K562 (cell line): ENCODE results near the gene GLE1. TPM values are rescaled to one million over a fixed set of nuclear protein-coding genes. Genes with fewer than 3 reads are reported as not detected.

Experiments
- BACH1 ChIP-seq: fragments of 200-800 bp; sonication (Bioruptor generic); IDR thresholded peaks from 2 replicates; pipeline ENCODE4 v1.6.1; 2016; ENCODE audit warnings: missing genetic modification characterization, missing compliant biosample characterization
- EZH2 ChIP-seq: IDR thresholded peaks from 2 replicates; pipeline ENCODE4 v1.6.1; 2012; ENCODE audit warnings: low read depth, mild to moderate bottlenecking, inconsistent platforms, low read length, borderline replicate concordance
- FOSL1 ChIP-seq: fragments of 200-800 bp; sonication (Bioruptor generic); conservative IDR thresholded peaks from 2 replicates; pipeline ENCODE4 v1.6.1; 2016; ENCODE audit warnings: missing genetic modification characterization, missing compliant biosample characterization
- FOXJ3 ChIP-seq: sonication (generic); formaldehyde crosslinking; IDR thresholded peaks from 2 replicates; pipeline ENCODE4 v1.4.0; 2020; ENCODE audit warnings: mild to moderate bottlenecking, missing genetic modification reagents
- MCM5 ChIP-seq: fragments of 450-650 bp; IDR thresholded peaks from 2 replicates; pipeline ENCODE4 v1.6.1; 2016; ENCODE audit warnings: low read depth
- NFATC3 ChIP-seq: fragments of 450-650 bp; IDR thresholded peaks from 2 replicates; pipeline ENCODE4 v1.6.1; 2017; ENCODE audit warnings: mild to moderate bottlenecking
- NFYB ChIP-seq: IDR thresholded peaks from 2 replicates; pipeline ENCODE4 v1.6.1; 2011; ENCODE audit warnings: mild to moderate bottlenecking, moderate library complexity; ENCODE audit not compliant: insufficient read length; ENCODE audit errors: extremely low read depth
- RB1 ChIP-seq: fragments of 450-650 bp; IDR thresholded peaks from 2 replicates; pipeline ENCODE4 v1.6.1; 2017; ENCODE audit warnings: low read depth, mild to moderate bottlenecking
- SAFB ChIP-seq: fragments of 200-400 bp; formaldehyde crosslinking; IDR thresholded peaks from 2 replicates; pipeline ENCODE4 v1.6.1; 2017; ENCODE audit warnings: low read depth, low read length, borderline replicate concordance
- SMC3 ChIP-seq: conservative IDR thresholded peaks from 2 replicates; pipeline ENCODE4 v1.6.1; 2011; ENCODE audit warnings: low read depth, low read length, improper control_type of control experiment; ENCODE audit not compliant: insufficient read depth
- SRSF9 ChIP-seq: fragments of 200-400 bp; formaldehyde crosslinking; IDR thresholded peaks from 2 replicates; pipeline ENCODE4 v1.6.1; 2017; ENCODE audit warnings: low read depth, low read length, borderline replicate concordance
- TRIM28 ChIP-seq: fragments of 450-650 bp; IDR thresholded peaks from 2 replicates; pipeline ENCODE4 v1.6.1; 2017
- ZC3H4 ChIP-seq: sonication (generic); formaldehyde crosslinking; IDR thresholded peaks from 2 replicates; pipeline ENCODE4 v1.9.0; 2021; ENCODE audit warnings: missing genetic modification reagents, borderline replicate concordance
- ZNF197 ChIP-seq: fragments of 200-800 bp; sonication (Bioruptor generic); IDR thresholded peaks from 2 replicates; pipeline ENCODE4 v1.6.1; 2016; ENCODE audit warnings: low read depth, missing genetic modification characterization, missing compliant biosample characterization
- ZNF282 ChIP-seq: sonication (generic); formaldehyde crosslinking; IDR thresholded peaks from 2 replicates; pipeline ENCODE4 v1.8.1; 2023; ENCODE audit warnings: missing genetic modification reagents
- ZNF551 ChIP-seq: fragments of 250-450 bp; sonication (Bioruptor Pico); IDR thresholded peaks from 2 replicates; pipeline ENCODE4 v1.5.0; 2021; ENCODE audit warnings: mild to moderate bottlenecking, moderate library complexity
- ZNF561 ChIP-seq: fragments of 450-650 bp; formaldehyde crosslinking; conservative IDR thresholded peaks from 2 replicates; pipeline ENCODE4 v1.4.0; 2020; ENCODE audit warnings: mild to moderate bottlenecking, moderate library complexity
- ZNF707 ChIP-seq: fragments of 250-450 bp; sonication (Bioruptor Pico); conservative IDR thresholded peaks from 2 replicates; pipeline ENCODE4 v1.8.0; 2022; ENCODE audit warnings: inconsistent platforms, mild to moderate bottlenecking, moderate library complexity
- polyA plus RNA-seq, 8 experiments: library from polyadenylated mRNA; depleted of rRNA in 4 of 8; stranded (reverse) in 5 of 8; unstranded in 3 of 8; fragments of >200 nt; fragmentation: Nextera tagmentation in 2 of 8; fragmentation: Illumina TruSeq in 1 of 8; extraction: Ambion mirVana in 2 of 8; extraction: Trizol in 1 of 8; gene quantifications; 2 replicates each; pipeline versions ENCODE4 v1.2.1 to v1.2.3, GENCODE V29; 2011 to 2014; ENCODE audit warnings: inconsistent platforms in 1 of 8, missing spikeins in 1 of 8
- total RNA-seq, 7 experiments: library from RNA; depleted of rRNA in 6 of 7; stranded (reverse); fragments of >200 nt in 6 of 7; fragmentation: Illumina TruSeq in 2 of 7; extraction: Trizol in 2 of 7; gene quantifications; 2 replicates each; pipeline versions ENCODE4 v1.2.1 to v1.2.3, GENCODE V29; 2011 to 2021; ENCODE audit warnings: low replicate concordance in 1 of 7
- TF ChIP-seq, protein P1 (sequence below): fragments of 450-650 bp; formaldehyde crosslinking; IDR thresholded peaks from 2 replicates; pipeline ENCODE4 v1.4.0; 2020; ENCODE audit warnings: mild to moderate bottlenecking, moderate library complexity
- TF ChIP-seq, protein P2 (sequence below): fragments of 450-650 bp; conservative IDR thresholded peaks from 2 replicates; pipeline ENCODE4 v1.6.1; 2016; ENCODE audit warnings: missing genetic modification characterization, low read depth, mild to moderate bottlenecking, control low read depth, missing compliant biosample characterization
- TF ChIP-seq, protein P3 (sequence below): fragments of 200-800 bp; sonication (Bioruptor generic); IDR thresholded peaks from 2 replicates; pipeline ENCODE4 v1.6.1; 2016; ENCODE audit warnings: missing genetic modification characterization, missing compliant biosample characterization
- TF ChIP-seq, protein P4 (sequence below): sonication (generic); formaldehyde crosslinking; IDR thresholded peaks from 2 replicates; pipeline ENCODE4 v1.9.0; 2022; ENCODE audit warnings: mild to moderate bottlenecking, missing genetic modification reagents

The GLE1 gene
- total and polyA plus RNA-seq, 9 of the 15 experiments (the other 6 are each of a cell fraction or from before 2014, with no cell fraction given): 15.9 to 44.8 (median 37.6) TPM

DNA sequence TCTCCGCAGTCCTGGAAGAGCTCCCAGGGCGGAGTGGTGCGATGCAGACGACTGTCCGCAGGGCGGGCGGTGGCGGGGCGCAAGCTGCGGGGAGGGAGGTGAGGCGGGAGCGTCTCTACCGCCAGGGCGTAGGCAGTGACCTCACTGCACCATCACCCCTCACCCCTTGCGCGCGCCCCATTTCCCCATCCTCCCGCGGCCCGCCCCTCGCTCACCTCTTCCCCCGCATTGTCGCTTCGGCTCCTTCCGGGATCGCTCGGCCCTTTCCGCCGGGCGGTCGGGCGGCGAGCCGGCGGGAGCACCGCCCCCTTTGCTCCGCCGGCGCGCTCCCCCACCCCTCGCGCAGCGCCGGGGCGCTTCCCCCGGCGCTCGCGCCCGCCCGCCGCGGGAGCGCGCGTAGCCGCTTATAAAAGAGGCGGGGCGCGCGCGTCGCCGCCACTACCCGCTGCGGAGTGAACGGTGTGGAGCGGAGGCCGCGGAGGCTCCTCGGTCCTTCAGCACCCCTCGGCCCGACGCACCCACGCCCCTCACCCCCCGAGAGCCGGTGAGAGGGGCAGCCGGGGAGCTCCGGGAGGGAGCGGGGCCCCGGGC, 47.7 kb downstream of the GLE1 start, which contains the start of gene SPTAN1 (continued):
- TF ChIP-seq ZC3H4 (CRISPR knock-in tag): no peak
- TF ChIP-seq, protein P1, sequence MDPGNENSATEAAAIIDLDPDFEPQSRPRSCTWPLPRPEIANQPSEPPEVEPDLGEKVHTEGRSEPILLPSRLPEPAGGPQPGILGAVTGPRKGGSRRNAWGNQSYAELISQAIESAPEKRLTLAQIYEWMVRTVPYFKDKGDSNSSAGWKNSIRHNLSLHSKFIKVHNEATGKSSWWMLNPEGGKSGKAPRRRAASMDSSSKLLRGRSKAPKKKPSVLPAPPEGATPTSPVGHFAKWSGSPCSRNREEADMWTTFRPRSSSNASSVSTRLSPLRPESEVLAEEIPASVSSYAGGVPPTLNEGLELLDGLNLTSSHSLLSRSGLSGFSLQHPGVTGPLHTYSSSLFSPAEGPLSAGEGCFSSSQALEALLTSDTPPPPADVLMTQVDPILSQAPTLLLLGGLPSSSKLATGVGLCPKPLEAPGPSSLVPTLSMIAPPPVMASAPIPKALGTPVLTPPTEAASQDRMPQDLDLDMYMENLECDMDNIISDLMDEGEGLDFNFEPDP (CRISPR knock-in tag): no peak
- peak; percentile 50; the same call in 1 of the 2 replicates for TF ChIP-seq BACH1
- no peak for TF ChIP-seq TRIM28
- TF ChIP-seq MCM5: no peak
- TF ChIP-seq, protein P2, sequence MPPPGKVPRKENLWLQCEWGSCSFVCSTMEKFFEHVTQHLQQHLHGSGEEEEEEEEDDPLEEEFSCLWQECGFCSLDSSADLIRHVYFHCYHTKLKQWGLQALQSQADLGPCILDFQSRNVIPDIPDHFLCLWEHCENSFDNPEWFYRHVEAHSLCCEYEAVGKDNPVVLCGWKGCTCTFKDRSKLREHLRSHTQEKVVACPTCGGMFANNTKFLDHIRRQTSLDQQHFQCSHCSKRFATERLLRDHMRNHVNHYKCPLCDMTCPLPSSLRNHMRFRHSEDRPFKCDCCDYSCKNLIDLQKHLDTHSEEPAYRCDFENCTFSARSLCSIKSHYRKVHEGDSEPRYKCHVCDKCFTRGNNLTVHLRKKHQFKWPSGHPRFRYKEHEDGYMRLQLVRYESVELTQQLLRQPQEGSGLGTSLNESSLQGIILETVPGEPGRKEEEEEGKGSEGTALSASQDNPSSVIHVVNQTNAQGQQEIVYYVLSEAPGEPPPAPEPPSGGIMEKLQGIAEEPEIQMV: no peak
- TF ChIP-seq, protein P3, sequence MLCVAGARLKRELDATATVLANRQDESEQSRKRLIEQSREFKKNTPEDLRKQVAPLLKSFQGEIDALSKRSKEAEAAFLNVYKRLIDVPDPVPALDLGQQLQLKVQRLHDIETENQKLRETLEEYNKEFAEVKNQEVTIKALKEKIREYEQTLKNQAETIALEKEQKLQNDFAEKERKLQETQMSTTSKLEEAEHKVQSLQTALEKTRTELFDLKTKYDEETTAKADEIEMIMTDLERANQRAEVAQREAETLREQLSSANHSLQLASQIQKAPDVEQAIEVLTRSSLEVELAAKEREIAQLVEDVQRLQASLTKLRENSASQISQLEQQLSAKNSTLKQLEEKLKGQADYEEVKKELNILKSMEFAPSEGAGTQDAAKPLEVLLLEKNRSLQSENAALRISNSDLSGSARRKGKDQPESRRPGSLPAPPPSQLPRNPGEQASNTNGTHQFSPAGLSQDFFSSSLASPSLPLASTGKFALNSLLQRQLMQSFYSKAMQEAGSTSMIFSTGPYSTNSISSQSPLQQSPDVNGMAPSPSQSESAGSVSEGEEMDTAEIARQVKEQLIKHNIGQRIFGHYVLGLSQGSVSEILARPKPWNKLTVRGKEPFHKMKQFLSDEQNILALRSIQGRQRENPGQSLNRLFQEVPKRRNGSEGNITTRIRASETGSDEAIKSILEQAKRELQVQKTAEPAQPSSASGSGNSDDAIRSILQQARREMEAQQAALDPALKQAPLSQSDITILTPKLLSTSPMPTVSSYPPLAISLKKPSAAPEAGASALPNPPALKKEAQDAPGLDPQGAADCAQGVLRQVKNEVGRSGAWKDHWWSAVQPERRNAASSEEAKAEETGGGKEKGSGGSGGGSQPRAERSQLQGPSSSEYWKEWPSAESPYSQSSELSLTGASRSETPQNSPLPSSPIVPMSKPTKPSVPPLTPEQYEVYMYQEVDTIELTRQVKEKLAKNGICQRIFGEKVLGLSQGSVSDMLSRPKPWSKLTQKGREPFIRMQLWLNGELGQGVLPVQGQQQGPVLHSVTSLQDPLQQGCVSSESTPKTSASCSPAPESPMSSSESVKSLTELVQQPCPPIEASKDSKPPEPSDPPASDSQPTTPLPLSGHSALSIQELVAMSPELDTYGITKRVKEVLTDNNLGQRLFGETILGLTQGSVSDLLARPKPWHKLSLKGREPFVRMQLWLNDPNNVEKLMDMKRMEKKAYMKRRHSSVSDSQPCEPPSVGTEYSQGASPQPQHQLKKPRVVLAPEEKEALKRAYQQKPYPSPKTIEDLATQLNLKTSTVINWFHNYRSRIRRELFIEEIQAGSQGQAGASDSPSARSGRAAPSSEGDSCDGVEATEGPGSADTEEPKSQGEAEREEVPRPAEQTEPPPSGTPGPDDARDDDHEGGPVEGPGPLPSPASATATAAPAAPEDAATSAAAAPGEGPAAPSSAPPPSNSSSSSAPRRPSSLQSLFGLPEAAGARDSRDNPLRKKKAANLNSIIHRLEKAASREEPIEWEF (CRISPR knock-in tag): peak; percentile 84; the same call in 1 of the 2 replicates
- TF ChIP-seq, protein P4, sequence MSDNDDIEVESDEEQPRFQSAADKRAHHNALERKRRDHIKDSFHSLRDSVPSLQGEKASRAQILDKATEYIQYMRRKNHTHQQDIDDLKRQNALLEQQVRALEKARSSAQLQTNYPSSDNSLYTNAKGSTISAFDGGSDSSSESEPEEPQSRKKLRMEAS: peak; percentile 31; the same call in 1 of the 2 replicates
- no peak for TF ChIP-seq EZH2
- TF ChIP-seq FOSL1: no peak
- no peak for TF ChIP-seq NFATC3
- TF ChIP-seq NFYB: no peak
- TF ChIP-seq SMC3: no peak
- no peak for TF ChIP-seq ZNF707 (CRISPR knock-in tag)
- no peak for TF ChIP-seq SRSF9
- peak; percentile 43 for TF ChIP-seq RB1
- no peak for TF ChIP-seq FOXJ3 (CRISPR knock-in tag)
- TF ChIP-seq ZNF551 (CRISPR knock-in tag): no peak
- TF ChIP-seq ZNF561: no peak
- TF ChIP-seq SAFB: peak; percentile 35; the same call in 1 of the 2 replicates
- no peak for TF ChIP-seq ZNF282 (CRISPR knock-in tag)
- TF ChIP-seq ZNF197 (CRISPR knock-in tag): peak; percentile 64; the same call in 1 of the 2 replicates
